ENCODE data around the gene INTS6L.
"Not testable (repeated sequence)": the region's sequence is repeated elsewhere in the genome, so short reads cannot be mapped to it uniquely, and the experiment has no call there.

INTS6L gene

GRCh38 chrX:135528254-135528653 lies 7.8 kb downstream of the INTS6L start:
- DNase-seq: no peak

GRCh38 chrX:135528756-135529155 lies 8.3 kb downstream of the INTS6L start:
- DNase-seq: no peak

GRCh38 chrX:135530097-135530496 lies 9.6 kb downstream of the INTS6L start:
- DNase-seq: no peak

GRCh38 chrX:135531813-135532212 lies 11.4 kb downstream of the INTS6L start:
- no peak for DNase-seq

GRCh38 chrX:135535077-135535940 lies 14.8 kb downstream of the INTS6L start:
- no peak for DNase-seq

GRCh38 chrX:135536877-135537276 lies 16.4 kb downstream of the INTS6L start:
- no peak for DNase-seq

GRCh38 chrX:135541351-135541750 lies 20.9 kb downstream of the INTS6L start:
- no peak for DNase-seq

GRCh38 chrX:135543172-135543571 lies 22.7 kb downstream of the INTS6L start:
- DNase-seq: no peak

GRCh38 chrX:135543924-135544323 lies 23.5 kb downstream of the INTS6L start:
- DNase-seq: no peak

GRCh38 chrX:135544338-135544948 lies 24.0 kb downstream of the INTS6L start:
- DNase-seq: no peak

- DNase-seq: no peak
Observed at GRCh38 chrX:135547767-135548166, 27.3 kb downstream of the INTS6L start.

- no peak for DNase-seq
Observed at GRCh38 chrX:135549519-135549918, 29.1 kb downstream of the INTS6L start.

- DNase-seq: no peak
Observed at GRCh38 chrX:135556055-135556454, 35.6 kb downstream of the INTS6L start.

GRCh38 chrX:135557344-135557743 lies 36.9 kb downstream of the INTS6L start:
- DNase-seq: no peak

GRCh38 chrX:135572436-135572835 lies 52.0 kb downstream of the INTS6L start:
- DNase-seq: no peak

- DNase-seq: no peak
Observed at GRCh38 chrX:135581496-135581895, 61.0 kb downstream of the INTS6L start.

GRCh38 chrX:135585153-135585552 lies 64.7 kb downstream of the INTS6L start:
- no peak for DNase-seq

GRCh38 chrX:135591871-135592270 lies 71.4 kb downstream of the INTS6L start:
- DNase-seq: no peak

GRCh38 chrX:135594049-135594448 lies 73.6 kb downstream of the INTS6L start:
- DNase-seq: not testable (repeated sequence)

- not testable (repeated sequence) for DNase-seq
Observed at GRCh38 chrX:135594453-135594852, 74.0 kb downstream of the INTS6L start.

GRCh38 chrX:135595543-135595942 lies 75.1 kb downstream of the INTS6L start:
- DNase-seq: no peak

- peak; percentile 16 for DNase-seq
Observed at GRCh38 chrX:135596495-135596894, 76.0 kb downstream of the INTS6L start.

- DNase-seq: no peak
Observed at GRCh38 chrX:135605906-135606305, 85.4 kb downstream of the INTS6L start.
